Measurements from ENCODE around the gene DHRS13. TPM values are rescaled to one million over a fixed set of nuclear protein-coding genes. Genes with fewer than 3 reads are reported as not detected.
A peak's percentile ranks its signal among the peaks of the same experiment; 100 is the strongest.

The DHRS13 gene
- polyA plus RNA-seq, 1 donor from 2014 or later, result 91.1 TPM

DNA sequence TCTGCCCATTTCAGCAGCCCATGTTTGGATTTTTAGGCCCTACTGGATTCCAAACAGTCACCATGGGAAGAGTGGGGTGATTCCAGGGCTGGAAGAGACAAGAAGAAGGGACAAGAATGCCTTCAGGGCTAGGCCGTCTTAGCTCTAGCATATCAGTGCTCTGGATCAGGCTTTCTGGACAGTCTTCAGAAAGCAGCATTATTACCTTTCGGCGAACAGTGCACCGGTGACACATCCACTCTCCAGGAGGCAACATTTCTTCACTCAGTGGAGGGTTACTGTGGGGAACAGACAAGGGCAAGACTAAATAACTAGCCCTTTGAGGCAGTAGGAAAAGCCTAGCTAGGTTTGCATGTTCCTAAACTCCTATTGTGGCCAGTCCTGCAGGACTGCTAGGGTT is 23.9 kb upstream of the DHRS13 start:
- H3K4me3 ChIP-seq (ENCODE audit: low read length), result peak overlapping the region; percentile 39
- H3K9ac ChIP-seq (ENCODE audit: low read length), result no peak overlapping the region
- peak overlapping the region; percentile 19 for H3K4me2 ChIP-seq (ENCODE audit: low read length)
- no peaks in the 10 kb centered on the region for H3K9me3 ChIP-seq (ENCODE audit: low read length)
- TF ChIP-seq SMC3 (conservative IDR thresholded peaks at IDR 0.05; ENCODE audit: poor library complexity), result no peak
- no peak for TF ChIP-seq EZH2 (IDR thresholded peaks at IDR 0.05; ENCODE audit: borderline replicate concordance, insufficient read depth, low read length, poor library complexity, severe bottlenecking)
- TF ChIP-seq, protein P1, sequence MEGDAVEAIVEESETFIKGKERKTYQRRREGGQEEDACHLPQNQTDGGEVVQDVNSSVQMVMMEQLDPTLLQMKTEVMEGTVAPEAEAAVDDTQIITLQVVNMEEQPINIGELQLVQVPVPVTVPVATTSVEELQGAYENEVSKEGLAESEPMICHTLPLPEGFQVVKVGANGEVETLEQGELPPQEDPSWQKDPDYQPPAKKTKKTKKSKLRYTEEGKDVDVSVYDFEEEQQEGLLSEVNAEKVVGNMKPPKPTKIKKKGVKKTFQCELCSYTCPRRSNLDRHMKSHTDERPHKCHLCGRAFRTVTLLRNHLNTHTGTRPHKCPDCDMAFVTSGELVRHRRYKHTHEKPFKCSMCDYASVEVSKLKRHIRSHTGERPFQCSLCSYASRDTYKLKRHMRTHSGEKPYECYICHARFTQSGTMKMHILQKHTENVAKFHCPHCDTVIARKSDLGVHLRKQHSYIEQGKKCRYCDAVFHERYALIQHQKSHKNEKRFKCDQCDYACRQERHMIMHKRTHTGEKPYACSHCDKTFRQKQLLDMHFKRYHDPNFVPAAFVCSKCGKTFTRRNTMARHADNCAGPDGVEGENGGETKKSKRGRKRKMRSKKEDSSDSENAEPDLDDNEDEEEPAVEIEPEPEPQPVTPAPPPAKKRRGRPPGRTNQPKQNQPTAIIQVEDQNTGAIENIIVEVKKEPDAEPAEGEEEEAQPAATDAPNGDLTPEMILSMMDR (IDR thresholded peaks at IDR 0.05; ENCODE audit: poor library complexity, severe bottlenecking), result no peak
- TF ChIP-seq POLR2AphosphoS5 (IDR thresholded peaks at IDR 0.05), result no peak
- no peak for TF ChIP-seq RAD21 (conservative IDR thresholded peaks at IDR 0.05)
- TF ChIP-seq, protein P2, sequence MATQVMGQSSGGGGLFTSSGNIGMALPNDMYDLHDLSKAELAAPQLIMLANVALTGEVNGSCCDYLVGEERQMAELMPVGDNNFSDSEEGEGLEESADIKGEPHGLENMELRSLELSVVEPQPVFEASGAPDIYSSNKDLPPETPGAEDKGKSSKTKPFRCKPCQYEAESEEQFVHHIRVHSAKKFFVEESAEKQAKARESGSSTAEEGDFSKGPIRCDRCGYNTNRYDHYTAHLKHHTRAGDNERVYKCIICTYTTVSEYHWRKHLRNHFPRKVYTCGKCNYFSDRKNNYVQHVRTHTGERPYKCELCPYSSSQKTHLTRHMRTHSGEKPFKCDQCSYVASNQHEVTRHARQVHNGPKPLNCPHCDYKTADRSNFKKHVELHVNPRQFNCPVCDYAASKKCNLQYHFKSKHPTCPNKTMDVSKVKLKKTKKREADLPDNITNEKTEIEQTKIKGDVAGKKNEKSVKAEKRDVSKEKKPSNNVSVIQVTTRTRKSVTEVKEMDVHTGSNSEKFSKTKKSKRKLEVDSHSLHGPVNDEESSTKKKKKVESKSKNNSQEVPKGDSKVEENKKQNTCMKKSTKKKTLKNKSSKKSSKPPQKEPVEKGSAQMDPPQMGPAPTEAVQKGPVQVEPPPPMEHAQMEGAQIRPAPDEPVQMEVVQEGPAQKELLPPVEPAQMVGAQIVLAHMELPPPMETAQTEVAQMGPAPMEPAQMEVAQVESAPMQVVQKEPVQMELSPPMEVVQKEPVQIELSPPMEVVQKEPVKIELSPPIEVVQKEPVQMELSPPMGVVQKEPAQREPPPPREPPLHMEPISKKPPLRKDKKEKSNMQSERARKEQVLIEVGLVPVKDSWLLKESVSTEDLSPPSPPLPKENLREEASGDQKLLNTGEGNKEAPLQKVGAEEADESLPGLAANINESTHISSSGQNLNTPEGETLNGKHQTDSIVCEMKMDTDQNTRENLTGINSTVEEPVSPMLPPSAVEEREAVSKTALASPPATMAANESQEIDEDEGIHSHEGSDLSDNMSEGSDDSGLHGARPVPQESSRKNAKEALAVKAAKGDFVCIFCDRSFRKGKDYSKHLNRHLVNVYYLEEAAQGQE (IDR thresholded peaks at IDR 0.05; ENCODE audit: borderline replicate concordance), result no peak
- no peak for TF ChIP-seq EP300 (conservative IDR thresholded peaks at IDR 0.05; ENCODE audit: poor library complexity, severe bottlenecking)
- TF ChIP-seq MXI1 (conservative IDR thresholded peaks at IDR 0.05; ENCODE audit: poor library complexity, severe bottlenecking), result no peak
- TF ChIP-seq TAF1 (IDR thresholded peaks at IDR 0.05; ENCODE audit: low read depth), result no peak
- peaks cover 3% of the 10 kb centered on the region for H4K20me1 ChIP-seq (ENCODE audit: insufficient read depth)
- peaks cover 1% of the 10 kb centered on the region for H3K36me3 ChIP-seq (ENCODE audit: insufficient read depth, low read length)
- peaks cover 29% of the 10 kb centered on the region for H3K79me2 ChIP-seq (replicated peaks; ENCODE audit: insufficient read depth, low read length)
- H3K9me2 ChIP-seq (ENCODE audit: insufficient read depth, low read length), result no peaks in the 10 kb centered on the region
- no peaks in the 10 kb centered on the region for H3K27me3 ChIP-seq (ENCODE audit: insufficient read depth, low read depth, low read length)
- H3K27ac ChIP-seq (ENCODE audit: low read length), result peak overlapping the region; percentile 28
- no peak overlapping the region for H2AFZ ChIP-seq (ENCODE audit: low read depth, low read length)
- no peaks in the 10 kb centered on the region for H3F3A ChIP-seq (ENCODE audit: insufficient read depth, low read length, poor library complexity, severe bottlenecking)

DNA sequence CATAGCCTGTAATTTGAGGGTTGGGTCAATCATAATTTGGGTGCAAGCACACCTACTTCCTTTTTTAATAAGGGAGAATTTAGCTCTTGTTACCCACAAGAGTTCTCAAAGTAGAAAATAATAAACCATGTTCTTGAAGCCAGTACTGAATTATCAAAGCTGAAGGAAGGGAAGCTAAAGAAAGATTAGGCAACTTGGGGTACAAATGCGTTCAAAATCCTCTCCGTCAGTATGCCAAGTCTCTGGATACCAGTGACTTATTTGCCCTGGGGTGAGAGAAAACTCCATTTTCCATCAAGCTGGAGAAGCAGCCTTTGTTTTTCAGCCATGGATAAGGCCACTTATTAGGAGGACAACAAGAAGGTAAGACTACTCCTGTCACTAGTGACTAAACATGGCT is 23.5 kb upstream of the DHRS13 start:
- H3F3A ChIP-seq (ENCODE audit: insufficient read depth, low read length, poor library complexity, severe bottlenecking), result no peaks in the 10 kb centered on the region
- H3K36me3 ChIP-seq (ENCODE audit: insufficient read depth, low read length), result peaks cover 5% of the 10 kb centered on the region
- peaks cover 3% of the 10 kb centered on the region for H4K20me1 ChIP-seq (ENCODE audit: insufficient read depth)
- H2AFZ ChIP-seq (ENCODE audit: low read depth, low read length), result no peak overlapping the region
- no peaks in the 10 kb centered on the region for H3K9me3 ChIP-seq (ENCODE audit: low read length)
- H3K9ac ChIP-seq (ENCODE audit: low read length), result no peak overlapping the region
- H3K27ac ChIP-seq (ENCODE audit: low read length), result no peak overlapping the region
- H3K27me3 ChIP-seq (ENCODE audit: insufficient read depth, low read depth, low read length), result no peaks in the 10 kb centered on the region
- TF ChIP-seq, protein P2 (IDR thresholded peaks at IDR 0.05; ENCODE audit: borderline replicate concordance), result no peak
- TF ChIP-seq EZH2 (IDR thresholded peaks at IDR 0.05; ENCODE audit: borderline replicate concordance, insufficient read depth, low read length, poor library complexity, severe bottlenecking), result no peak
- TF ChIP-seq POLR2AphosphoS5 (IDR thresholded peaks at IDR 0.05), result no peak
- TF ChIP-seq SMC3 (conservative IDR thresholded peaks at IDR 0.05; ENCODE audit: poor library complexity), result no peak
- TF ChIP-seq EP300 (conservative IDR thresholded peaks at IDR 0.05; ENCODE audit: poor library complexity, severe bottlenecking), result no peak
- no peak for TF ChIP-seq TAF1 (IDR thresholded peaks at IDR 0.05; ENCODE audit: low read depth)
- no peak for TF ChIP-seq MXI1 (conservative IDR thresholded peaks at IDR 0.05; ENCODE audit: poor library complexity, severe bottlenecking)
- no peak for TF ChIP-seq RAD21 (conservative IDR thresholded peaks at IDR 0.05)
- TF ChIP-seq, protein P1 (IDR thresholded peaks at IDR 0.05; ENCODE audit: poor library complexity, severe bottlenecking), result no peak
- no peak overlapping the region for H3K4me2 ChIP-seq (ENCODE audit: low read length)
- peak overlapping the region; percentile 39 for H3K4me3 ChIP-seq (ENCODE audit: low read length)
- H3K79me2 ChIP-seq (replicated peaks; ENCODE audit: insufficient read depth, low read length), result peaks cover 26% of the 10 kb centered on the region
- no peaks in the 10 kb centered on the region for H3K9me2 ChIP-seq (ENCODE audit: insufficient read depth, low read length)
